GM18499 (cell line): ENCODE results near the gene HPSE2.

Source experiments
- ATAC-seq: cut with Tn5 transposase; IDR thresholded peaks from one replicate; pipeline ENCODE4 v1.9.1; 2021; ENCODE audit warnings: moderate number of reproducible peaks; ENCODE audit not compliant: insufficient read depth, unreplicated experiment

The HPSE2 gene

GRCh38 chr10:98720551-98720950 is 515.1 kb downstream of the HPSE2 start:
- no peak for ATAC-seq

DNA sequence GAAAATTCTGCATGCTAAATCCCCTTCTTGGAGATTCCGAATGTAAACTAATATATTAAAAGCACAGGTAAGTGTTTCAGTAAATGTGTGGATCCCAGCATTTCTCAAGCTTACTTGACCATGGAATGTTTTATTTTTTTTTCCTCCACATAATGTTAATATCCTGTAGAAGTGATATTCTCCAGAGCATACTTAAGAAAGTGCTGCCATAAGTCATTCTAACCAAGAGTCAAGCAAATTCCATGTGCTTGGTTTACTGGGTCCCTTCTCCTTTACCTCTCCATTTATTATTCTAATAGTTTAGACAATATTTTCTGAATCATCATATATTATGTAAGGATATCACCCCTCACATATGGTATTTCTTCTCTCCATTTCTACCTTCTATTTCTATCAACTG is 522.1 kb downstream of the HPSE2 start:
- ATAC-seq, result no peak

DNA sequence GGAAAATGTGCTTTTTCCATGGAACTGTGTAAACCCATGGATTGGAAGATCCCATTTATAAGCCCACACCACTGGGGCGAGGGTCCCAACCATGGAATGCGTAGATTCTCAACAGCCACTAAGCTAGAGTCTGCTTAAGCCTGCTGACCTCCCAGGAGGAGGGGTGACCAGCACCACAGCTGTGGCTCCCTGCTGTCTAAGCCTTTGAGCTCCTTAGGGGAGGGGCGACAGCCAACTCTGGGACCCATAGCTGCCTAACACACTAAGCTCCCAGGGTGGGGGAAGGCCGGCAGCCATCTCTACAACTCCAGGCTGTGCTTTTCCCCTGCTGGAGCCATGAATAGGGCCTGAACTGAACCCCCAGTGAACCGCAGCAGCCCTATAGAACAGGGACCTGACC is 539.1 kb downstream of the HPSE2 start:
- no peak for ATAC-seq

DNA sequence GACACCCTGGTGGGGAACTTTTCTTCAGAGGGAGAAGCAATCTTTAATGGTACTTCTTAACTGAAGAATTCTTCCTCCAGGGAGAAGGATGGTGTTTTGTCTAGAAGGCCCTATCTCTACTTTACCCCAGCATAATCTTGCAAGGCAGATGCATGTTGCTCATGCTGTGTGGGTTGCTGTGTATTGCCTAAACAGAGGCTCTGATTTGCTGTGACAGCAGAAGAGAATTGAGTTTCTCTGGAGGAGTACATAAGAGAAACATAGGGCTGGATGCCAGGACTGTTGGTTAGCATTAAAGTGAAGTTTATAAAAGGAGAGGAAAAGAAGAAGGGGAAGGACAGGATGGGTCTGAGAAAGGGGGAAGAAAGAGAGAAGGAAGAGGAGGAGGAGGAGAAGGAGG is 540.8 kb downstream of the HPSE2 start:
- ATAC-seq, result no peak

DNA sequence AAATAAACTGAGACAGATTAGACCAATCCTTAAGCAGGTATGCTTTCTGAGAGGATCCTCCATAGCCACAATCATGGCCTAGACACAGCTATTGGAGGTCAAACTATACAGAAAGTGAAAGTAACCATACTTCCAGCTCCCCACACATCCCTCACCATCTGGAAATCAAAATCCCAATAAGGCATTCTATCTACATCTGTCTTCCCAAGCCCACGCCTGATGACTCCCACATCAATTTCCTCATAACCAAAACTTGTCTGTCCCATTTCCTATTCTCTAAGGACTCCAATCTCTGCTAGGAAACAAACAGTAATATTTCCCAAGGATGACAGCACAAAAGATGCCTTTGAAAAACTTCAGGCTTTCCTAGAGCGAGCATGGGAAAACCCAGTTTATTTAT is 541.6 kb downstream of the HPSE2 start:
- no peak for ATAC-seq

DNA sequence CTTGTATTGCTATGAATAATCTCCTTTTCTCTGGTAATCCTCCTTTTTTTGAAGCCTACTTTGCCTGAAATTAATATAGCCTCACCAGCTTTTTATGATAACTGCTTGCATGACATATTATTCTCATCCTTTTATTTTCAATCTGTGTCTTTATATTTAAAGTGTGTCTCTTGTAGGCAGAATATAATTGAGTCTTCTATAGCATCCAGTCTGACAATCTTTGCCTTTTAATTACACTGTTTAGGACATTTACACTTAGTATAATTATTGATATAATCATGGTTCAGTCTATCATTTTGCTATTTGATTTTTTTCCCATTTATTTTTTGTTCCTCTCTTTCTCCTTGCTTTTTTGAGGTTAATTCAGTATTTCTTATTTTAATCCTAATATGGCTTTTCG is 548.0 kb downstream of the HPSE2 start:
- no peak for ATAC-seq

- ATAC-seq, result no peak
Observed at GRCh38 chr10:98684019-98684899, 551.4 kb downstream of the HPSE2 start.

GRCh38 chr10:98676895-98677294 is 558.8 kb downstream of the HPSE2 start:
- ATAC-seq, result no peak

GRCh38 chr10:98675902-98676301 is 559.8 kb downstream of the HPSE2 start:
- no peak for ATAC-seq

DNA sequence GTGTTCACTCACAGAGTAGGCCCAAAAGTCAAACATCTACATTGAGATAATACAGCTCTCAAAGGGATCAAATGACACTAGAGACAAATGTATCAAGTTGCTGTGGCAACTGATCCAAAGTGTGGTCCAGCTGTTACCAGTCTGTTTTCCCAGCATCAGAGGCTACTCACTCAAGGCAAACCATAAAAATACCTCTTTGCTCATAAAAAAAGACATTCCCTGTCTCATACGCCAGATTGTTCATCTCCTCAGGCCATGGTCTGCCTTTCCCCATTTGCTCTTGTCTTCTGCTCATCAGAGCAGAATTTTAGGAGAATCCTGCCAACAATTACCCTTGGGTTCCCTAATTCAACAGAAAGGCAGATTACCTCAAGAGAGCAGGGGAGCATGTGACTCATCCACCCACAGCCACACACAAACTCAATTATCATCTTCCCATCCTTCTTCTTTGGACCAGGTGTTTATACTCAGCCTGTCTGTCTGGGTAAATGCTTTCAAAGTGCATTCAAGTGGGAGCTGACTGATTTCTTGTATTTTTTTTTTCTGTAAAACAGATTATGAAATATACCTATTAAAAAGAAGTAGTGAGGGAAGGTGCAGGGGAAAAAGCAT is 562.4 kb downstream of the HPSE2 start:
- no peak for ATAC-seq

DNA sequence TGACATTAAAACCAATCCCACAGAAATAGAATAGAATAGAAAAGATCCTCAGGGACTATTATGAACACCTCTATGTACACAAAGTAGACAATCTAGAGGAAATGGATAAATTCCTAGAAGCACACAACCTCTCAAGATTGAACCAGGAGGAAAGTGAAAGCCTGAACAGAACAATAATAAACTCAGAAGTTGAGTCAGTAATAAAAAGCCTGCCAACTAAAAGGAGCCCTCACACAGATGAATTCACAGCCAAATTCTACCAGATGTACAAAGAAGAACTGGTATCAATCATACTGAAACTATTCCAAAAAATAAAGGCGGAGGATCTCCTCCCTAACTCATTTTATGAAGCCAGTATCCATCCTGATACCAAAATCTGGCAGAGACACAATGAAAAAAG is 568.6 kb downstream of the HPSE2 start:
- no peak for ATAC-seq

- ATAC-seq, result no peak
Observed at GRCh38 chr10:98666276-98666675, 569.4 kb downstream of the HPSE2 start.

- no peak for ATAC-seq
Observed at GRCh38 chr10:98664329-98665042, 571.2 kb downstream of the HPSE2 start.

DNA sequence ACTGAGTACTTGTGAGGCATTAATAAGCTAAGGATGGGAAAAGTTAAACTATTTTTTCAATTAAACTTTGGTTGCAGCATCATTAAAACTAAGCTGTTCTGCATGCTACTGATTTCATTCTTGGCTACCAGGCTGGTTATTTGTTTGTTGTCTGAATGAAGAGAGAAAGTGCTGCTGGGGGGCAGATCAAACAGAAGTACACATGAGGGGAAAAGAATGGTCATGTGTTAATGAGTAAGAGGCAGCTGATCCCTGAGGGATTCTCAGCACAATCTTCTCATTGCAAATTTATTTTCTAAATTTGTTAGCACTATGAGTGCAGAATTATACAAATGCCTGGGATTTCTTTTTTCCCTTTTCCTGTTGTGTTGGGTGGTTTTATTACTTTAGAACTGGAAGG is 575.7 kb downstream of the HPSE2 start:
- ATAC-seq, result no peak

DNA sequence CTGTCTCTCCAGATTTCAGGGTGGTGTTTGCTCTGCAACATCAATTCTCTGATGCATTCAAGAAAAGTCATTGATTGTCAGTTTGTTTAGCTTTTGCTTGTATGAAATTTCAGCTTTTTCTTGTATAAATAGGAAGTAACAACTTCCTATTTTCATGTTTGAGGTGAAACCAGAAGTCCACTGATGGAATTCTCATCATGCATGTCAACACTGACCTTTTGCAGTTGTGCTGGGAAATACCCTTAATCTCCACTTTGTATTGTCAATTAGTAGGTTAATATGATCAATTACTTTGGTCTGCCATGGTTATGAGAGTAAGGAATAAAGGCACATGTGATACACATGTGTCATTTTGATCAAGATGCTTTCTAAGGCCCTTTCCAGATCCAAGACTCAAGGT is 580.2 kb downstream of the HPSE2 start:
- ATAC-seq, result no peak

DNA sequence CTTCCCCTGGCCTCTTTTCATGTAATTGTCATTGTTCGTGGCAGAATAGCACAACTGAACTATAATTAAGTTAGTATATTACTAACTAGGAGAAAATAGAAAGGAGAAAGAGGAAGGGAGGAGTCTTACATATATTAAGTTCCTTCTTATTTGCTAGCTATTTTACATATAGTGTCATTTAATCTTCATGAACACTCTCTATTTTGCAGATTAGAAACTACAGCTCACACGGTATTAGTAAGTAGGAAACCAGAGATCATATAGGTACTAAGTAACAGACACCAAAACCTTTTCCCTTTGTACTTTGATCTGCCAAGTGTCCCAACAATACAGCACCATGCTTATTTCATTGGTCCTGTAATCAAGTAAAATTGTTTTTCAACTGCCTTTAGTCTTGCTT is 586.5 kb downstream of the HPSE2 start:
- no peak for ATAC-seq

GRCh38 chr10:98646998-98647917 is 588.4 kb downstream of the HPSE2 start:
- ATAC-seq, result no peak

DNA sequence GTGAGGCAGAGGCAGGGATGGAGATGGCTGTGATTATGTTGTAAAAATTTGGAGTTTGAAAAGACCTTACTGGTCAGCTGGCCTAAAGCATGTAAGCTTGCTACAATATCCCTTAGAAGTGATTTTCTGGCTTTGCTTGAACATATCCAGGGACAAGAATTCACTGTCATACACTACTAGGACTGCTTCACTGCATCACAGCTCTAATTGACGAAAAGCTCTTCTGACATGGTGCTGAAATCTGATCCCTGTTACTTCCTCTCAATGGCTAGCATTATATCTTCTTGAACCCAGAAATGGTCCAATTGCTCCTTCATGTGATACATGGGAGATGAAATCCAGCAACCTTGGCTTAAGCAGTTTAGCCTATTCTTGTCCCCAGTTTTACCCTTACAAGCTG is 591.2 kb downstream of the HPSE2 start:
- no peak for ATAC-seq

- ATAC-seq, result no peak
Observed at GRCh38 chr10:98642281-98642680, 593.4 kb downstream of the HPSE2 start.

DNA sequence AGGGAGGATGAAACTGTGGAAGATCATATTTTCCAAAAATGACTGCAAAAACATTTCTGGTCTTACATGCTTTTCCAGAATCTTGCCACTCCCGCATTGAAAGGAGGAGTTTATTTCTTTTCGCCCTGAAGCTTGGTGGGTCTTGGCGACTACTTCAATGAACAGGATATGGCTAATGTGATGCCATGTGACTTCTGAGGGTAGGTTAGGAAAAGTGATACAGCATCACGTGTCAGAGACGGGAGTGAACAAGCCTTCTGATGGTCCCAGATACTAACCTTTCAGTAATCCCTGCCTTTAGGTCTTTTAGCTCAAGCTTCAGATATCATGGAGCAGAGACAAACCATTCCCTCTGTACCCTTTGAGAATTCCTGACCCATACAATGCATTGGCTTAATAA is 596.7 kb downstream of the HPSE2 start:
- no peak for ATAC-seq
